B cell (primary cell): ENCODE results near the gene TRIP11. TPM values are rescaled to one million over a fixed set of nuclear protein-coding genes. Genes with fewer than 3 reads are reported as not detected.

Experiments used
- ATAC-seq: fragments of 200-7000 bp; cut with Tn5 transposase; one replicate; pipeline ENCODE4 v1.10.0; 2021; ENCODE audit warnings: low read depth, mild to moderate bottlenecking, moderate number of reproducible peaks, moderate library complexity
- CTCF ChIA-PET: fragments of 350-600 bp; sonication (Branson Sonifier 250); formaldehyde crosslinking; loops from one replicate; lab custom pipeline; 2021; ENCODE audit warnings: antibody characterized with exemption, inconsistent platforms; lab: Charles Lee
- POLR2A ChIA-PET: fragments of 350-600 bp; sonication (Branson Sonifier 250); formaldehyde crosslinking; loops from one replicate; lab custom pipeline; 2021; ENCODE audit warnings: antibody characterized with exemption; lab: Charles Lee
- DNase-seq: peaks from one replicate; pipeline ENCODE4 v3.0.0; 2013
- H2AFZ ChIP-seq: 2 replicates; pipeline ENCODE4 v1.6.1; 2012; ENCODE audit warnings: mild to moderate bottlenecking, low read depth, low read length; ENCODE audit not compliant: insufficient read depth, poor library complexity, severe bottlenecking
- H3K27ac ChIP-seq, 2 donors: 1 replicate in 1 of 2; 2 replicates in 1 of 2; pipeline ENCODE4 v1.5.1; 2012 to 2013; ENCODE audit warnings: low read length in 2 of 2, mild to moderate bottlenecking in 2 of 2, moderate library complexity in 1 of 2
- H3K27me3 ChIP-seq, 4 experiments: fragments of 200-600 bp in 1 of 4; sonication (generic) in 1 of 4; replicated peaks in 1 of 4; 1 replicate in 2 of 4; 2 replicates in 2 of 4; pipeline versions ENCODE4 v1.6.1 to v1.7.0; 2013 to 2016; ENCODE audit warnings: low read length in 3 of 4, mild to moderate bottlenecking in 2 of 4, mixed read lengths in 1 of 4, moderate library complexity in 1 of 4; ENCODE audit not compliant: insufficient read depth in 4 of 4, control insufficient read depth in 3 of 4; ENCODE audit errors: control extremely low read depth in 1 of 4
- H3K36me3 ChIP-seq, 2 experiments: replicated peaks in 1 of 2; 1 replicate in 1 of 2; 2 replicates in 1 of 2; pipeline versions ENCODE4 v1.6.1 to v1.7.1; 2013; ENCODE audit warnings: low read length in 1 of 2; ENCODE audit not compliant: insufficient read depth in 2 of 2, control insufficient read depth in 1 of 2; ENCODE audit errors: control extremely low read depth in 1 of 2, extremely low read depth in 1 of 2
- H3K4me1 ChIP-seq, 2 donors: fragments of 200-600 bp in 1 of 2; sonication (generic) in 1 of 2; 1 replicate in 1 of 2; 2 replicates in 1 of 2; pipeline versions ENCODE4 v1.5.1 to v1.6.1; 2013 to 2017; ENCODE audit warnings: low read length in 2 of 2; ENCODE audit not compliant: control insufficient read depth in 2 of 2, insufficient read depth in 2 of 2
- H3K4me2 ChIP-seq: replicated peaks from 2 replicates; pipeline ENCODE3; 2012; ENCODE audit warnings: mild to moderate bottlenecking, low read depth, low read length; ENCODE audit not compliant: poor library complexity, severe bottlenecking
- H3K4me3 ChIP-seq, 5 experiments: fragments of 200-600 bp in 1 of 5; sonication (generic) in 1 of 5; 1 replicate in 3 of 5; 2 replicates in 2 of 5; pipeline versions ENCODE4 v1.5.1 to v1.7.0; 2011 to 2016; ENCODE audit warnings: low read length in 4 of 5, mild to moderate bottlenecking in 4 of 5, low read depth in 2 of 5, control low read depth in 1 of 5, moderate library complexity in 1 of 5; ENCODE audit not compliant: insufficient read depth in 1 of 5; ENCODE audit errors: control extremely low read depth in 1 of 5, extremely low read depth in 1 of 5
- H3K79me2 ChIP-seq: fragments of 200-600 bp; sonication (generic); one replicate; pipeline ENCODE4 v1.6.0; 2016; ENCODE audit warnings: low read length; ENCODE audit not compliant: control insufficient read depth, insufficient read depth
- H3K9ac ChIP-seq: fragments of 200-600 bp; sonication (generic); 2 replicates; pipeline ENCODE4 v1.6.1; 2017; ENCODE audit warnings: mild to moderate bottlenecking, low read length, moderate library complexity
- H3K9me3 ChIP-seq, 3 donors: one replicate each; pipeline versions ENCODE4 v1.6.1 to v1.7.1; 2013; ENCODE audit warnings: low read length in 2 of 3; ENCODE audit not compliant: control insufficient read depth in 2 of 3, insufficient read depth in 1 of 3; ENCODE audit errors: control extremely low read depth in 1 of 3
- H4K20me1 ChIP-seq: 2 replicates; pipeline ENCODE4 v1.6.0; 2012; ENCODE audit warnings: mild to moderate bottlenecking, low read length; ENCODE audit not compliant: insufficient read depth, control insufficient read depth, poor library complexity, severe bottlenecking
- H3K27ac Mint-ChIP-seq: one replicate; pipeline ENCODE4 v1.8.0; 2021; ENCODE audit warnings: mixed read lengths
- H3K27me3 Mint-ChIP-seq: one replicate; pipeline ENCODE4 v1.8.0; 2021; ENCODE audit warnings: mixed read lengths
- H3K4me1 Mint-ChIP-seq: one replicate; pipeline ENCODE4 v1.8.0; 2021; ENCODE audit warnings: mixed read lengths
- H3K4me3 Mint-ChIP-seq: one replicate; pipeline ENCODE4 v1.8.0; 2021; ENCODE audit warnings: mixed read lengths
- H3K9me3 Mint-ChIP-seq: one replicate; pipeline ENCODE4 v1.8.0; 2022; ENCODE audit warnings: mixed read lengths; ENCODE audit not compliant: insufficient read depth
- CTCF ChIP-seq: fragments of 200-600 bp; IDR thresholded peaks from one replicate; pipeline ENCODE4 v1.8.0; 2022; ENCODE audit warnings: antibody characterized with exemption, mild to moderate bottlenecking
- EZH2 ChIP-seq: IDR thresholded peaks from 2 replicates; pipeline ENCODE4 v1.6.1; 2012; ENCODE audit warnings: borderline replicate concordance, low read depth, mild to moderate bottlenecking, moderate library complexity, low read length; ENCODE audit not compliant: insufficient read depth, poor library complexity, severe bottlenecking
- WGBS: methylation state at CpG from one replicate; pipeline ENCODE4 v1.1.5; 2013; ENCODE audit warnings: missing lambda C conversion rate; ENCODE audit not compliant: insufficient coverage; 5-methylcytosine and 5-hydroxymethylcytosine counted together
- intact Hi-C: fragments of 100-400 bp; cut with micrococcal nuclease; formaldehyde crosslinking; loops from one replicate; pipeline ENCODE4 v1.10.0; 2022
- polyA plus RNA-seq: library from polyadenylated mRNA; depleted of rRNA; stranded (reverse); fragments of >200 nt; gene quantifications from 2 replicates; pipeline ENCODE4 v1.2.3, GENCODE V29; 2012
- total RNA-seq, 2 donors: library from RNA; stranded (reverse); fragments of 120-200 nt in 1 of 2; gene quantifications; 1 replicate in 1 of 2; 2 replicates in 1 of 2; pipeline versions ENCODE4 v1.2.3 to v1.2.4, GENCODE V29; 2013 to 2022

The TRIP11 gene
- total and polyA plus RNA-seq, 2 donors (not counting 1 experiment from before 2014, with no cell fraction given), result 6.4 to 62.2 TPM

GRCh38 chr14:91998667-91999570 lies 40.9 kb downstream of the TRIP11 start:
- Histone ChIP-seq H3K4me1 (peaks cover 0 to 5% of the 10 kb centered on the region in 2 donors), H3K4me3 (no peak overlapping the region), H3K9ac (no peak overlapping the region), H3K79me2 (no peaks in the 10 kb centered on the region), H3K36me3 (peaks cover 7 to 26% of the 10 kb centered on the region in 2 experiments), H2AFZ (no peak overlapping the region), H3K4me2 (no peak overlapping the region), H3K27ac (no peak overlapping the region), H4K20me1 (no peaks in the 10 kb centered on the region), H3K9me3 (no peaks in the 10 kb centered on the region), H3K27me3 (no peaks in the 10 kb centered on the region)
- H3K4me1 Mint-ChIP-seq, result peaks cover 5% of the 10 kb centered on the region
- no peak overlapping the region for H3K4me3 Mint-ChIP-seq
- no peaks in the 10 kb centered on the region for H3K9me3 Mint-ChIP-seq
- no peak for DNase-seq
- POLR2A ChIA-PET, result no interaction called here
- no CpG with 5 or more reads among the region's 6 CpGs for WGBS
- TF ChIP-seq CTCF (no peak), EZH2 (no peak)
- ATAC-seq, result no peak
- CTCF ChIA-PET, result interaction anchor here (1.0 kb wide), 1 partner anchor 351 kb away, joined by 5 read pairs; no protein-coding TSS in a partner anchor
- no peaks in the 10 kb centered on the region for H3K27me3 Mint-ChIP-seq
- H3K27ac Mint-ChIP-seq, result no peak overlapping the region
- intact Hi-C loops, result loop anchor here (5.0 kb wide), 1 partner anchor 347 kb away; no protein-coding TSS in a partner anchor

- H3K9me3 ChIP-seq, result no peaks in the 10 kb centered on the region
- H3K4me1 ChIP-seq, result peaks cover 0 to 5% of the 10 kb centered on the region in 2 donors
- ChIA-PET POLR2A (no interaction called here), CTCF (interaction anchor here (1.0 to 4.2 kb wide), 26 partner anchors 9 to 642 kb away, joined by 3 to 72 read pairs (median 6); partner anchors contain the start of genes ATXN3 and TRIP11)
- DNase-seq, result no peak
- no peak for ATAC-seq
- H3K36me3 ChIP-seq, result peaks cover 6 to 25% of the 10 kb centered on the region in 2 experiments
- H2AFZ ChIP-seq, result no peak overlapping the region
- no peaks in the 10 kb centered on the region for H3K79me2 ChIP-seq
- no peaks in the 10 kb centered on the region for H3K9me3 Mint-ChIP-seq
- no peak overlapping the region for H3K9ac ChIP-seq
- no peak overlapping the region for H3K4me3 ChIP-seq
- H4K20me1 ChIP-seq, result no peaks in the 10 kb centered on the region
- no peak overlapping the region for H3K27ac Mint-ChIP-seq
- intact Hi-C loops, result loop anchor here (1.0 to 5.0 kb wide), 2 partner anchors 345 to 513 kb away; no protein-coding TSS in a partner anchor
- H3K27me3 ChIP-seq, result no peaks in the 10 kb centered on the region
- peaks cover 5% of the 10 kb centered on the region for H3K4me1 Mint-ChIP-seq
- TF ChIP-seq CTCF (no peak), EZH2 (no peak)
- no peak overlapping the region for H3K4me3 Mint-ChIP-seq
- no peak overlapping the region for H3K27ac ChIP-seq
- H3K4me2 ChIP-seq, result no peak overlapping the region
- H3K27me3 Mint-ChIP-seq, result no peaks in the 10 kb centered on the region
Observed at GRCh38 chr14:91997492-91997891, 42.4 kb downstream of the TRIP11 start.
